ENCODE measurements around the gene EML4. TPM values are rescaled to one million over a fixed set of nuclear protein-coding genes. Genes with fewer than 3 reads are reported as not detected.
"Not testable (repeated sequence)": the region's sequence is repeated elsewhere in the genome, so short reads cannot be mapped to it uniquely, and the experiment has no call there.

Gene EML4, protein sequence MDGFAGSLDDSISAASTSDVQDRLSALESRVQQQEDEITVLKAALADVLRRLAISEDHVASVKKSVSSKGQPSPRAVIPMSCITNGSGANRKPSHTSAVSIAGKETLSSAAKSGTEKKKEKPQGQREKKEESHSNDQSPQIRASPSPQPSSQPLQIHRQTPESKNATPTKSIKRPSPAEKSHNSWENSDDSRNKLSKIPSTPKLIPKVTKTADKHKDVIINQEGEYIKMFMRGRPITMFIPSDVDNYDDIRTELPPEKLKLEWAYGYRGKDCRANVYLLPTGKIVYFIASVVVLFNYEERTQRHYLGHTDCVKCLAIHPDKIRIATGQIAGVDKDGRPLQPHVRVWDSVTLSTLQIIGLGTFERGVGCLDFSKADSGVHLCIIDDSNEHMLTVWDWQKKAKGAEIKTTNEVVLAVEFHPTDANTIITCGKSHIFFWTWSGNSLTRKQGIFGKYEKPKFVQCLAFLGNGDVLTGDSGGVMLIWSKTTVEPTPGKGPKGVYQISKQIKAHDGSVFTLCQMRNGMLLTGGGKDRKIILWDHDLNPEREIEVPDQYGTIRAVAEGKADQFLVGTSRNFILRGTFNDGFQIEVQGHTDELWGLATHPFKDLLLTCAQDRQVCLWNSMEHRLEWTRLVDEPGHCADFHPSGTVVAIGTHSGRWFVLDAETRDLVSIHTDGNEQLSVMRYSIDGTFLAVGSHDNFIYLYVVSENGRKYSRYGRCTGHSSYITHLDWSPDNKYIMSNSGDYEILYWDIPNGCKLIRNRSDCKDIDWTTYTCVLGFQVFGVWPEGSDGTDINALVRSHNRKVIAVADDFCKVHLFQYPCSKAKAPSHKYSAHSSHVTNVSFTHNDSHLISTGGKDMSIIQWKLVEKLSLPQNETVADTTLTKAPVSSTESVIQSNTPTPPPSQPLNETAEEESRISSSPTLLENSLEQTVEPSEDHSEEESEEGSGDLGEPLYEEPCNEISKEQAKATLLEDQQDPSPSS
- 1 to 10 TPM; 4.4 to 9.3 TPM for total RNA-seq

DNA sequence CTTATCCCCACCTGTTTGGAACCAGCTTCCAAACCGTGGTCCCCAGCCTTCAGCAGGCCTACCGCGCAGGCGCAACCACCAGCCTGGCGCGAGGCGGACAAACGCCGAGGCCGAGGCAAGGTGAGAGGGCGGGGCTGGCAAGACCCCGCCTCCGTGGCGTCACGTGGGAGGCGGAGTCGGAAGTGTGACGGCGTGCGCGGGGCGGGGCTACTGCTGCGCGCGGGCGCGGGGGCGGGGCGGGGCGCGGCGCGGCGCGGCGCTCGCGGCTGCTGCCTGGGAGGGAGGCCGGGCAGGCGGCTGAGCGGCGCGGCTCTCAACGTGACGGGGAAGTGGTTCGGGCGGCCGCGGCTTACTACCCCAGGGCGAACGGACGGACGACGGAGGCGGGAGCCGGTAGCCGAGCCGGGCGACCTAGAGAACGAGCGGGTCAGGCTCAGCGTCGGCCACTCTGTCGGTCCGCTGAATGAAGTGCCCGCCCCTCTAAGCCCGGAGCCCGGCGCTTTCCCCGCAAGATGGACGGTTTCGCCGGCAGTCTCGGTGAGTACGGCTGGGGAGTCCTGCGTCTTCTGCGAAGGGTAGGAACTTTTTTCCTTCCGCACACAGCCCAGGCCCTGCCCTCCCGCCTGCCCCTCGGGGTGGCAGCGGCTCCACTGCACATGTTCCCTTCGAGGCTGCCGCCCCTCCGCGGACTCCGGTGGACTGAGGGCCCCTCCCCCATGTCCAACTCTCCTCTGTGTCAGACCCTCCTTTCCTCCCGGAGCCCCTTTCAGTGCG lies at the start of gene EML4:
TSS of gene EML4 (plus strand) at position 254 of the 774 bp plus-strand sequence. CDS start at position 513, 259 bp downstream.
- H3K27me3 ChIP-seq: no peaks in the 10 kb centered on the region
- TF ChIP-seq, protein P1, sequence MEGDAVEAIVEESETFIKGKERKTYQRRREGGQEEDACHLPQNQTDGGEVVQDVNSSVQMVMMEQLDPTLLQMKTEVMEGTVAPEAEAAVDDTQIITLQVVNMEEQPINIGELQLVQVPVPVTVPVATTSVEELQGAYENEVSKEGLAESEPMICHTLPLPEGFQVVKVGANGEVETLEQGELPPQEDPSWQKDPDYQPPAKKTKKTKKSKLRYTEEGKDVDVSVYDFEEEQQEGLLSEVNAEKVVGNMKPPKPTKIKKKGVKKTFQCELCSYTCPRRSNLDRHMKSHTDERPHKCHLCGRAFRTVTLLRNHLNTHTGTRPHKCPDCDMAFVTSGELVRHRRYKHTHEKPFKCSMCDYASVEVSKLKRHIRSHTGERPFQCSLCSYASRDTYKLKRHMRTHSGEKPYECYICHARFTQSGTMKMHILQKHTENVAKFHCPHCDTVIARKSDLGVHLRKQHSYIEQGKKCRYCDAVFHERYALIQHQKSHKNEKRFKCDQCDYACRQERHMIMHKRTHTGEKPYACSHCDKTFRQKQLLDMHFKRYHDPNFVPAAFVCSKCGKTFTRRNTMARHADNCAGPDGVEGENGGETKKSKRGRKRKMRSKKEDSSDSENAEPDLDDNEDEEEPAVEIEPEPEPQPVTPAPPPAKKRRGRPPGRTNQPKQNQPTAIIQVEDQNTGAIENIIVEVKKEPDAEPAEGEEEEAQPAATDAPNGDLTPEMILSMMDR (IDR thresholded peaks at IDR 0.05): no peak
- H3K4me1 ChIP-seq: peaks cover 0 to 21% of the 10 kb centered on the region in 2 donors
- H3K9me3 ChIP-seq: no peaks in the 10 kb centered on the region
- DNase-seq (ENCODE audit: low spot score): peak; percentile 91
- H3K36me3 ChIP-seq: no peaks in the 10 kb centered on the region
- peak within 1 kb of the TSS; percentile 80 to 89 for H3K4me3 ChIP-seq
- H3K27ac ChIP-seq: peak within 1 kb of the TSS; percentile 88 to 89

DNA sequence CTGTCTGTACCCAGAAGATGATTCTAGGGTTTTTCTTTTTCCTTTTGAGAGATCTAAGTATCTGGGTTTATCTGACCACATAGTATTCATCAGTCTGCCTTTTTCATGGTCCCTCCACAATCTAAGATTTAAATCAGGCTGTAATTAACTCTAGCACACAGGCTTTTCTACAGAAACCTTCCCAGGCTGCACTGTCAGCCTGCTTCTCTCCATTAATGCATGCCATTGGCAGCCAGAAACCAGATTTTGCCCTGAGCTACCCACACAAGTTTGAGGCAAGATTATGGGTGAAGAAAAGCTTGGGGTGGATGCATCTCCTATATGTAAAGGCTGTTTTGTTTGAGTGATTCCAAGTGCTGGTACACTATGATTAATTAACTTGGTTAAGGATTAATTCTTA lies 45.7 kb upstream of the EML4 start:
- no peak overlapping the region for H3K4me3 ChIP-seq
- H3K9me3 ChIP-seq: no peaks in the 10 kb centered on the region
- H3K27me3 ChIP-seq: no peaks in the 10 kb centered on the region
- TF ChIP-seq, protein P1 (IDR thresholded peaks at IDR 0.05): no peak
- no peak for DNase-seq (ENCODE audit: low spot score)
- H3K36me3 ChIP-seq: no peaks in the 10 kb centered on the region
- H3K27ac ChIP-seq: no peak overlapping the region
- H3K4me1 ChIP-seq: peaks cover 0 to 7% of the 10 kb centered on the region in 2 donors

DNA sequence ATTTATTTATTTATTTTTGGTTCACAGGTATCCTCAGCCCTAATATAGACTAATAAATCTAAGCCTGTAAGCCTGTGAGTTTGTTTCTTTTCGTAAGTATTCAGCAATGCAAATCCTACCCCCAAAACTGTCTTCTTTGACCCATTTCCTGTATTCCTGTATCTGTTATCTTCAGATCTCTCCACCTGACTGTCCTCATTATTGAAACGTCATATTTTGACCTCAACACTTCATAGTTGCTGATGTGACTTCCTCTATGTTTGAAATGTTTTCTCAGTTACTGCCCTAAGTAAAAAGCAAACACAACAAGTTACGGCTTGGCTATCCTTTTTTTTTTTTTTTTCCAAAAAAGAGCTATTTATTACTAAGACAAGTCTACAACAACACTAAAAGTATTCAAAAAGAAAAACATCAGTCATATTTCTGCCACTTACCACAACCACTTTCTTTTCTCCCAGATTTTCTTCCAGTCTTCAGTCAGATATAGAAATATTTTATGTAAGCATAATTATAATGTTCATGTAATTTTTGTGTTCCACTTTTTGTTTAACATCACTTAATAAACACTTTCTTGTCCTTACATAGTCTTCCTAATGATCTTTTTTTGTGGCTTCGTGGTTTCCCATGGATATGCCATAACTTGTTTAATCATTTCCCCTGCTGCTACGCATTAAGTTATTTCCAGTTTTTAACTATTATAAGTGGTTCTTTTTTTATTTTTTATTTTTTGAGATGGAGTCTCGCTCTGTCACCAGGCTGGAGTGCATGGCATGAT lies 45.0 kb upstream of the EML4 start:
- Histone ChIP-seq H3K4me1 (peaks cover 0 to 7% of the 10 kb centered on the region in 2 donors), H3K4me3 (no peak overlapping the region), H3K27ac (no peak overlapping the region), H3K36me3 (no peaks in the 10 kb centered on the region), H3K27me3 (no peaks in the 10 kb centered on the region), H3K9me3 (no peaks in the 10 kb centered on the region)
- no peak for DNase-seq (ENCODE audit: low spot score)
- TF ChIP-seq, protein P1 (IDR thresholded peaks at IDR 0.05): no peak

DNA sequence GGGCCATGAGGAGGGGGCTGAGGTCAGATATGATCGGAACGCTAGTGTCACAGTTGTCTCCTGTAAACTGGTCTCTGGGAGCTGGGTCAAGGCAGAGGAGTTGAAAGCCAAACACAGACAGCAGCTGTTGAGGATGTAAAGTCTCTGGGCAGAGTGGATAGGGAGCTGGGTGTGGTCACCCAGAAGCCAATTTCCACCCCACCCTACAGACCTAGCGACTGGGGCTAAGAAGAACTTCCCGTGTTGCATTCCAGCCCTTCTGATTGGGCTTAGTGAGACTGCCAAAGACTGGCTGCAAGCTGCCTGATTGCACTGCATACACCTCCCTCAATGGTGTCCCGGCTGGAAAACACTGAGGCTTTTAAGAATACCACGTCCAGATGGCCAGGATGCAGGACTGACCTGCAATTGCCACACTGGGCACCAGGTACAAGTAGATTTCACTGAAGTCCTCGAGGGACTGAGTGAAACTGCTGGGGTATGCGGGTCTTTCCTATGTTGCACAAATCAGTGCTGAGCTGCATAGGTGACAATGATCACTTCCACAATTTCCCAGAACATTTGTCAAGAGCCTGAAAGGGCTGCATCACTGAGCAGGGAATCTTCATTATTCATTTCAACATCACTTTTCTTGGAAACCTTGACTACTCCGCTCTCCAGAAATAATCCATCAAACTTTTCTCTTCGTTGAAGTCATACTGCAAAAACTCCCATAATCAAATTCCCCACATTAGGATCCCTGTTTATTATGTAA lies 43.1 kb upstream of the EML4 start:
- H3K9me3 ChIP-seq: no peaks in the 10 kb centered on the region
- H3K36me3 ChIP-seq: no peaks in the 10 kb centered on the region
- H3K27me3 ChIP-seq: no peaks in the 10 kb centered on the region
- no peak for DNase-seq (ENCODE audit: low spot score)
- TF ChIP-seq, protein P1 (IDR thresholded peaks at IDR 0.05): no peak
- peaks cover 0 to 7% of the 10 kb centered on the region in 2 donors for H3K4me1 ChIP-seq
- no peak overlapping the region for H3K27ac ChIP-seq
- H3K4me3 ChIP-seq: no peak overlapping the region

DNA sequence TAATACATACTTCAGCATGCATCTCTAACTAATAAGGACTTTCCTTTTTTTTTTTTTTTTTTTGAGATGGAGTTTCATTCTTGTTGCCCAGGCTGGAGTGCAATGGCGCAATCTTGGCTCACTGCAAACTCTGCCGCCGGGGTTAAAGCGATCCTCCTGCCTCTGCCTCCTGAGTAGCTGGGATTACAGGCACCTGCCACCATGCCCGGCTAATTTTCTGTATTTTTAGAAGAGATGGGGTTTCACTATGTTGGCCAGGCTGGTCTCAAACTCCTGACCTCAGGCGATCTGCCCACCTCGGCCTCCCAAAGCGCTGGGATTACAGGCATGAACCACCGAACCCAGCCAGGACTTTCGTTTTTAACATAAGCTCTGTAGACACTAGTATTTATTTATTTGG lies 42.3 kb upstream of the EML4 start:
- not testable (repeated sequence) for H3K27ac ChIP-seq; H3K9me3 ChIP-seq; DNase-seq (ENCODE audit: low spot score); H3K4me1 ChIP-seq; H3K4me3 ChIP-seq; H3K36me3 ChIP-seq; H3K27me3 ChIP-seq
